IMR-90 (cell line): ENCODE data around the gene ASB14. TPM values are rescaled to one million over a fixed set of nuclear protein-coding genes. Genes with fewer than 3 reads are reported as not detected.
A peak's percentile ranks its signal among the peaks of the same experiment; 100 is the strongest.

ENCODE experiments used
- ATAC-seq: fragments of 200-7000 bp; cut with Tn5 transposase; 2 replicates; pipeline ENCODE4 v1.9.1; 2020; ENCODE audit warnings: low read depth, mild to moderate bottlenecking, moderate library complexity
- BruUV-seq: library from RNA; stranded (reverse); fragments of 400-500 nt; replicated peaks from 2 replicates; lab custom pipeline; 2021; lab: Mats Ljungman, UMichigan
- CTCF ChIA-PET: fragments of 300-600 bp; formaldehyde crosslinking; extraction: SDS; loops from one replicate; lab custom pipeline; 2021; ENCODE audit warnings: antibody characterized with exemption; lab: Yijun Ruan, JAX
- POLR2A ChIA-PET: fragments of 300-600 bp; sonication (Branson Sonifier 250); formaldehyde crosslinking; loops from one replicate; lab custom pipeline; 2022; ENCODE audit warnings: antibody characterized with exemption; ENCODE audit not compliant: unreplicated experiment; lab: Charles Lee
- DNase-seq: peaks from one replicate; pipeline ENCODE4 v3.0.0; 2013
- H2AFZ ChIP-seq: replicated peaks from 2 replicates; pipeline ENCODE3; 2013; ENCODE audit warnings: low read length, mild to moderate bottlenecking; ENCODE audit not compliant: poor library complexity
- H2AK5ac ChIP-seq: 2 replicates; pipeline ENCODE4 v1.6.1; 2013; ENCODE audit warnings: low read depth, low read length, inconsistent platforms
- H2AK9ac ChIP-seq: replicated peaks from 2 replicates; pipeline ENCODE3; 2013; ENCODE audit warnings: mild to moderate bottlenecking, low read depth, low read length, moderate library complexity; ENCODE audit not compliant: poor library complexity
- H2BK120ac ChIP-seq: 2 replicates; pipeline ENCODE4 v1.6.1; 2013; ENCODE audit warnings: low read depth, low read length, inconsistent platforms
- H2BK15ac ChIP-seq: 3 replicates; pipeline ENCODE4 v1.6.1; 2013; ENCODE audit warnings: low read depth, low read length, inconsistent platforms
- H2BK20ac ChIP-seq: 2 replicates; pipeline ENCODE4 v1.6.1; 2013; ENCODE audit warnings: low read depth, mild to moderate bottlenecking, inconsistent platforms, low read length, moderate library complexity
- H2BK5ac ChIP-seq: 2 replicates; pipeline ENCODE4 v1.6.1; 2013; ENCODE audit warnings: mild to moderate bottlenecking, low read depth, low read length, inconsistent platforms; ENCODE audit not compliant: poor library complexity, severe bottlenecking
- H3K14ac ChIP-seq: replicated peaks from 2 replicates; pipeline ENCODE4 v1.6.1; 2013; ENCODE audit warnings: low read depth, low read length, inconsistent platforms
- H3K18ac ChIP-seq: 2 replicates; pipeline ENCODE4 v1.6.1; 2013; ENCODE audit warnings: low read depth, low read length, control low read depth
- H3K23ac ChIP-seq: 2 replicates; pipeline ENCODE4 v1.6.1; 2013; ENCODE audit warnings: low read depth, low read length, inconsistent platforms
- H3K27ac ChIP-seq: 2 replicates; pipeline ENCODE4 v1.5.1; 2013; ENCODE audit warnings: mild to moderate bottlenecking, control low read depth, low read length; ENCODE audit not compliant: insufficient read depth
- H3K27me3 ChIP-seq: 2 replicates; pipeline ENCODE4 v1.6.1; 2013; ENCODE audit warnings: low read length; ENCODE audit not compliant: control insufficient read depth, insufficient read depth
- H3K36me3 ChIP-seq: 2 replicates; pipeline ENCODE4 v1.6.1; 2013; ENCODE audit warnings: low read length, mixed read lengths; ENCODE audit not compliant: control insufficient read depth, insufficient read depth
- H3K4ac ChIP-seq: 2 replicates; pipeline ENCODE4 v1.6.1; 2013; ENCODE audit warnings: low read depth, low read length, inconsistent platforms
- H3K4me1 ChIP-seq: 2 replicates; pipeline ENCODE4 v1.6.1; 2013; ENCODE audit warnings: low read length, mixed read lengths; ENCODE audit not compliant: control insufficient read depth, insufficient read depth
- H3K4me2 ChIP-seq: 2 replicates; pipeline ENCODE4 v1.6.1; 2013; ENCODE audit warnings: low read depth, mild to moderate bottlenecking, control low read depth, low read length, moderate library complexity
- H3K4me3 ChIP-seq: 2 replicates; pipeline ENCODE4 v1.5.1; 2013; ENCODE audit warnings: low read depth, mild to moderate bottlenecking, control low read depth, low read length, moderate library complexity; ENCODE audit not compliant: insufficient read depth
- H3K56ac ChIP-seq: 2 replicates; pipeline ENCODE4 v1.6.1; 2013; ENCODE audit warnings: low read length, inconsistent platforms; ENCODE audit not compliant: insufficient read depth; ENCODE audit errors: extremely low read depth
- H3K79me1 ChIP-seq, 2 experiments: 2 replicates each; pipeline ENCODE4 v1.6.1; 2013; ENCODE audit warnings: low read length in 2 of 2, inconsistent platforms in 1 of 2, low read depth in 1 of 2
- H3K9ac ChIP-seq: 2 replicates; pipeline ENCODE4 v1.6.1; 2013; ENCODE audit warnings: low read depth, low read length, control low read depth
- H3K9me1 ChIP-seq: 2 replicates; pipeline ENCODE4 v1.6.1; 2013; ENCODE audit warnings: low read length, inconsistent platforms; ENCODE audit not compliant: insufficient read depth
- H3K9me3 ChIP-seq: 2 replicates; pipeline ENCODE4 v1.6.1; 2013; ENCODE audit warnings: low read length; ENCODE audit not compliant: control insufficient read depth, insufficient read depth
- H4K20me1 ChIP-seq: 2 replicates; pipeline ENCODE4 v1.6.1; 2013; ENCODE audit warnings: low read length, inconsistent platforms; ENCODE audit not compliant: insufficient read depth
- H4K5ac ChIP-seq: 2 replicates; pipeline ENCODE4 v1.6.1; 2013; ENCODE audit warnings: mild to moderate bottlenecking, low read depth, low read length, control low read depth
- H4K8ac ChIP-seq, 2 experiments: 2 replicates each; pipeline ENCODE4 v1.6.1; 2013; ENCODE audit warnings: low read depth in 2 of 2, low read length in 2 of 2, control low read depth in 1 of 2, inconsistent platforms in 1 of 2
- H4K91ac ChIP-seq: 2 replicates; pipeline ENCODE4 v1.6.1; 2013; ENCODE audit warnings: low read depth, low read length, inconsistent platforms; ENCODE audit not compliant: insufficient read depth
- BHLHE40 ChIP-seq: fragments of 150-350 bp; IDR thresholded peaks from 2 replicates; pipeline ENCODE4 v1.6.1; 2016; ENCODE audit warnings: mild to moderate bottlenecking, low read depth, low read length
- CEBPB ChIP-seq: IDR thresholded peaks from 2 replicates; pipeline ENCODE4 v1.6.1; 2012; ENCODE audit warnings: low read depth, low read length, improper control_type of control experiment
- CHD1 ChIP-seq: IDR thresholded peaks from 2 replicates; pipeline ENCODE4 v1.6.1; 2012; ENCODE audit warnings: low read depth, low read length, improper control_type of control experiment
- FOS ChIP-seq: fragments of 150-350 bp; IDR thresholded peaks from 2 replicates; pipeline ENCODE4 v1.6.1; 2016; ENCODE audit warnings: low read depth, low read length
- MAFK ChIP-seq: IDR thresholded peaks from 2 replicates; pipeline ENCODE4 v1.6.1; 2012; ENCODE audit warnings: low read depth, low read length, improper control_type of control experiment
- MAZ ChIP-seq: IDR thresholded peaks from 2 replicates; pipeline ENCODE4 v1.6.1; 2012; ENCODE audit warnings: low read depth, mild to moderate bottlenecking, low read length, improper control_type of control experiment, moderate library complexity, borderline replicate concordance
- MXI1 ChIP-seq: IDR thresholded peaks from 2 replicates; pipeline ENCODE4 v1.6.1; 2012; ENCODE audit warnings: low read depth, mild to moderate bottlenecking, low read length, moderate library complexity, borderline replicate concordance
- NFE2L2 ChIP-seq: fragments of 150-350 bp; IDR thresholded peaks from 2 replicates; pipeline ENCODE4 v1.6.1; 2016; ENCODE audit warnings: low read depth, mild to moderate bottlenecking, low read length
- RAD21 ChIP-seq: IDR thresholded peaks from 2 replicates; pipeline ENCODE4 v1.6.1; 2012; ENCODE audit warnings: low read length, improper control_type of control experiment
- RCOR1 ChIP-seq: IDR thresholded peaks from 2 replicates; pipeline ENCODE4 v1.6.1; 2012; ENCODE audit warnings: mild to moderate bottlenecking, low read length, improper control_type of control experiment; ENCODE audit not compliant: insufficient replicate concordance
- RFX5 ChIP-seq: IDR thresholded peaks from 2 replicates; pipeline ENCODE4 v1.8.0; 2012; ENCODE audit warnings: low read depth, mild to moderate bottlenecking, low read length, moderate library complexity
- SMC3 ChIP-seq: fragments of 150-350 bp; IDR thresholded peaks from 2 replicates; pipeline ENCODE4 v1.6.1; 2016; ENCODE audit warnings: low read depth, mild to moderate bottlenecking, antibody characterized with exemption, low read length, moderate library complexity
- WGBS, 2 experiments: methylation state at CpG; one replicate each; pipeline versions ENCODE4 v1.1.5 to v1.1.7; 2013; ENCODE audit warnings: missing lambda C conversion rate in 2 of 2; ENCODE audit not compliant: insufficient read length in 1 of 2; ENCODE audit errors: extremely low coverage in 2 of 2; 5-methylcytosine and 5-hydroxymethylcytosine counted together
- dilution Hi-C: fragments of 300-500 bp; cut with HindIII; formaldehyde crosslinking; loops from one replicate; pipeline ENCODE4 v1.14.3; 2018; ENCODE audit warnings: low sequenced_read_pairs; ENCODE audit not compliant: unreplicated experiment
- in situ Hi-C: fragments of 300-500 bp; cut with MboI; formaldehyde crosslinking; loops from 3 replicates; pipeline ENCODE4 v1.14.3; 2019; ENCODE audit warnings: low sequenced_read_pairs, inconsistent platforms, mixed read lengths
- intact Hi-C: fragments of 100-400 bp; cut with micrococcal nuclease; formaldehyde crosslinking; loops from 2 replicates; pipeline ENCODE4 v1.10.0; 2022
- polyA plus RNA-seq, 3 experiments: library from polyadenylated mRNA; depleted of rRNA; stranded (reverse); fragments of >200 nt; gene quantifications; 2 replicates each; pipeline ENCODE4 v1.2.3, GENCODE V29; 2012; ENCODE audit warnings: low replicate concordance in 1 of 3
- total RNA-seq: library from RNA; depleted of rRNA; stranded (reverse); fragments of >200 nt; gene quantifications from 2 replicates; pipeline ENCODE4 v1.2.3, GENCODE V29; 2012
- TF ChIP-seq, protein P1 (sequence below): fragments of 150-350 bp; IDR thresholded peaks from 2 replicates; pipeline ENCODE4 v1.6.1; 2017; ENCODE audit warnings: mild to moderate bottlenecking, antibody characterized with exemption, low read length, low read depth

Gene ASB14
- total and polyA plus RNA-seq, 2 of the 4 experiments (the other 2 are of a cell fraction) = not detected

DNA sequence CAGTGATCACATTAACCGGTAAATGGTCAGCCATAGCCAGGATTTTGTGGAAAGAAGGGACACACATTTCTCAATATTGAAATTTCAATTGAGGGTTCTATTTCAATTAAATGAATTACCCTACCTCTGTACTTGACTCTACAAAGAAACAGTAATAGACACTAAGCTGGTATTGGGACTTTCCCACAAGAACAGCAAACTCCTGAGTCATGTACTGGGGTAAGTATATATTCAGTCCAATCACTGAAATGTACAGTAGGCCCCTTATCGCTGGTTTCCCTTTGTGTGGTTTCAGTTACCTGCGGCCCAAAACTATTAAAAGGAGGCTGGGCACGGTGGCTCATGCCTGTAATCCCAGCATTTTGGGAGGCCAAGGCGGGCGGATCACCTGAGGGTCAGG lies 17.6 kb downstream of the ASB14 start:
- POLR2A ChIA-PET = no interaction called here

More for the DNA sequence above, 17.6 kb downstream of the ASB14 start:
- no peak for ATAC-seq
- DNase-seq = peak; percentile 30
- Histone ChIP-seq H3K9ac (no peak overlapping the region), H2BK120ac (no peak overlapping the region), H3K4me3 (no peak overlapping the region), H2BK15ac (no peak overlapping the region), H2AK5ac (no peak overlapping the region), H2BK20ac (no peak overlapping the region), H3K18ac (no peak overlapping the region), H4K91ac (no peak overlapping the region), H3K4me1 (no peaks in the 10 kb centered on the region), H3K56ac (no peak overlapping the region), H2AFZ (no peak overlapping the region), H3K9me1 (peaks cover 3% of the 10 kb centered on the region; the same call in 1 of the 2 replicates), H4K5ac (no peak overlapping the region), H3K23ac (no peak overlapping the region), H3K14ac (no peak overlapping the region), H3K27me3 (no peaks in the 10 kb centered on the region), H2BK5ac (no peak overlapping the region), H3K4ac (no peak overlapping the region), H2AK9ac (no peak overlapping the region), H3K4me2 (no peak overlapping the region), H3K79me1 (no peaks in the 10 kb centered on the region), H3K36me3 (peaks cover 4% of the 10 kb centered on the region; the same call in 1 of the 2 replicates), H3K9me3 (peaks cover 2% of the 10 kb centered on the region; the same call in 1 of the 2 replicates), H4K8ac (no peak overlapping the region), H4K20me1 (no peaks in the 10 kb centered on the region), H3K27ac (no peak overlapping the region)
- intact Hi-C loops (no loop called here), in situ Hi-C loops (no loop called here), dilution Hi-C loops (no loop called here)
- no CpG with 5 or more reads among the region's 6 CpGs for WGBS, 2 experiments
- CTCF ChIA-PET = no interaction called here
- TF ChIP-seq MAZ = no peak
- no peak for TF ChIP-seq MAFK
- no peak for TF ChIP-seq MXI1
- TF ChIP-seq NFE2L2 = no peak
- TF ChIP-seq FOS = no peak
- TF ChIP-seq CEBPB = no peak
- no peak for TF ChIP-seq BHLHE40
- no peak for TF ChIP-seq RAD21
- TF ChIP-seq, protein P1, sequence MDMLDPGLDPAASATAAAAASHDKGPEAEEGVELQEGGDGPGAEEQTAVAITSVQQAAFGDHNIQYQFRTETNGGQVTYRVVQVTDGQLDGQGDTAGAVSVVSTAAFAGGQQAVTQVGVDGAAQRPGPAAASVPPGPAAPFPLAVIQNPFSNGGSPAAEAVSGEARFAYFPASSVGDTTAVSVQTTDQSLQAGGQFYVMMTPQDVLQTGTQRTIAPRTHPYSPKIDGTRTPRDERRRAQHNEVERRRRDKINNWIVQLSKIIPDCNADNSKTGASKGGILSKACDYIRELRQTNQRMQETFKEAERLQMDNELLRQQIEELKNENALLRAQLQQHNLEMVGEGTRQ = no peak
- TF ChIP-seq CHD1 = no peak
- no peak for TF ChIP-seq RCOR1
- TF ChIP-seq SMC3 = no peak
- no peak for TF ChIP-seq RFX5
- no TSS peak for BruUV-seq
